A549 (cell line): ENCODE data around the gene MLLT10. TPM values are rescaled to one million over a fixed set of nuclear protein-coding genes. Genes with fewer than 3 reads are reported as not detected.

ENCODE experiments used
- ATAC-seq, 2 experiments: fragments of 200-7000 bp in 1 of 2; fragments of >200 bp in 1 of 2; cut with Nextera tagmentation in 1 of 2; cut with Tn5 transposase in 1 of 2; 3 replicates each; pipeline versions ENCODE4 v1.8.0 to v1.9.1; 2018 to 2020; ENCODE audit warnings: mild to moderate bottlenecking in 1 of 2, moderate library complexity in 1 of 2
- CTCF ChIA-PET: fragments of 300-600 bp; sonication (Branson Sonifier 250); formaldehyde crosslinking; extraction: SDS; loops from one replicate; lab custom pipeline; 2021; ENCODE audit warnings: antibody characterized with exemption, inconsistent platforms; lab: Yijun Ruan, JAX
- POLR2A ChIA-PET: fragments of 350-600 bp; formaldehyde crosslinking; extraction: SDS; loops from one replicate; lab custom pipeline; 2021; ENCODE audit warnings: antibody characterized with exemption, inconsistent platforms; lab: Yijun Ruan, JAX
- DNase-seq, 2 experiments: peaks; one replicate each; pipeline versions ENCODE4 v3.0.0 to v3.0.0-alpha.2; 2011 to 2016; ENCODE audit warnings: low read depth in 1 of 2, low spot score in 1 of 2
- FAIRE-seq: peaks from 2 replicates; lab custom pipeline; 2011; peaks lifted over from hg19 to GRCh38; lab: Jason Lieb, UNC
- H3K27ac ChIP-seq, 2 experiments: fragments of >200 bp; sonication (Bioruptor Twin); formaldehyde crosslinking; 3 replicates each; pipeline ENCODE4 v1.5.1; 2016 to 2017
- H3K4me1 ChIP-seq: fragments of >200 bp; sonication (Bioruptor Twin); formaldehyde crosslinking; 3 replicates; pipeline ENCODE4 v1.6.1; 2016
- H3K4me2 ChIP-seq: fragments of >200 bp; sonication (Bioruptor Twin); formaldehyde crosslinking; 3 replicates; pipeline ENCODE4 v1.6.1; 2016
- H3K4me3 ChIP-seq: fragments of >200 bp; sonication (Bioruptor Twin); formaldehyde crosslinking; 3 replicates; pipeline ENCODE4 v1.5.1; 2016
- H3K9me3 ChIP-seq: fragments of >200 bp; sonication (Bioruptor Twin); formaldehyde crosslinking; 3 replicates; pipeline ENCODE4 v1.6.1; 2016
- BCL3 ChIP-seq: fragments of >200 bp; sonication (Bioruptor Twin); formaldehyde crosslinking; IDR thresholded peaks from 3 replicates; pipeline ENCODE4 v1.6.1; 2016
- CHD2 ChIP-seq: fragments of 150-350 bp; IDR thresholded peaks from 2 replicates; pipeline ENCODE4 v1.6.1; 2014; ENCODE audit warnings: low read length; ENCODE audit not compliant: partially characterized antibody
- EP300 ChIP-seq, 2 experiments: fragments of >200 bp; sonication (Bioruptor Twin); formaldehyde crosslinking; IDR thresholded peaks; 2 replicates in 1 of 2; 3 replicates in 1 of 2; pipeline ENCODE4 v1.6.1; 2016 to 2017
- HES2 ChIP-seq: fragments of >200 bp; sonication (Bioruptor Twin); formaldehyde crosslinking; IDR thresholded peaks from 2 replicates; pipeline ENCODE4 v1.6.1; 2016
- HOXB5 ChIP-seq: fragments of 250-450 bp; sonication (Bioruptor Pico); IDR thresholded peaks from 2 replicates; pipeline ENCODE4 v1.5.0; 2020; ENCODE audit warnings: mild to moderate bottlenecking, moderate library complexity
- MAX ChIP-seq: IDR thresholded peaks from 2 replicates; pipeline ENCODE4 v1.6.1; 2012
- NPAS2 ChIP-seq: fragments of 250-450 bp; sonication (Bioruptor Pico); IDR thresholded peaks from 2 replicates; pipeline ENCODE4 v1.8.0; 2022; ENCODE audit warnings: mild to moderate bottlenecking, moderate library complexity, borderline replicate concordance
- POLR2AphosphoS2 ChIP-seq: conservative IDR thresholded peaks from 2 replicates; pipeline ENCODE4 v1.6.1; 2012; ENCODE audit warnings: low read length, improper control_type of control experiment, inconsistent platforms
- REST ChIP-seq: fragments of 200-600 bp; sonication (generic); IDR thresholded peaks from 2 replicates; pipeline ENCODE4 v1.6.1; 2016; ENCODE audit warnings: antibody characterized with exemption, mild to moderate bottlenecking, moderate library complexity
- RNF2 ChIP-seq: fragments of 200-600 bp; sonication (generic); IDR thresholded peaks from 2 replicates; pipeline ENCODE4 v1.6.1; 2016; ENCODE audit warnings: low read depth, mild to moderate bottlenecking, antibody characterized with exemption, moderate library complexity, borderline replicate concordance
- SMC3 ChIP-seq: fragments of >200 bp; sonication (Bioruptor Twin); formaldehyde crosslinking; IDR thresholded peaks from 3 replicates; pipeline ENCODE4 v1.6.1; 2018; ENCODE audit warnings: inconsistent platforms
- WGBS: methylation state at CpG from one replicate; pipeline ENCODE4 v1.1.6; 2017; ENCODE audit errors: missing lambda C conversion rate; 5-methylcytosine and 5-hydroxymethylcytosine counted together
- polyA plus RNA-seq, 4 experiments: library from polyadenylated mRNA; depleted of rRNA in 3 of 4; stranded (reverse); fragments of >200 nt; fragmentation: RNase III in 1 of 4; extraction: RNeasy Plus Mini Kit Qiagen cat#74134 plus additional on column Dnase treatment in 1 of 4; gene quantifications; 2 replicates in 3 of 4; 3 replicates in 1 of 4; pipeline ENCODE4 v1.2.3, GENCODE V29; 2011 to 2017

MLLT10 gene
- polyA plus RNA-seq, 2 of the 4 experiments (the other 2 are of a cell fraction), result 41.7 to 54.1 TPM

- no peak overlapping the region for H3K27ac ChIP-seq
- peaks cover 58% of the 10 kb centered on the region for H3K4me1 ChIP-seq
- peak overlapping the region; percentile 41; the same call in 2 of the 3 replicates for H3K4me2 ChIP-seq
- ATAC-seq, result no peak
- WGBS, result 96% methylated on average over 35 of the region's 39 CpGs
- no peaks in the 10 kb centered on the region for H3K9me3 ChIP-seq
- DNase-seq, result no peak
- no peak for FAIRE-seq
- CTCF ChIA-PET, result interaction anchor here (0.6 to 1.6 kb wide), 2 partner anchors 10 to 12 kb away, joined by 3 to 4 read pairs; no protein-coding TSS in a partner anchor
- POLR2A ChIA-PET, result no interaction called here
- no peak overlapping the region for H3K4me3 ChIP-seq
- no peak for TF ChIP-seq MAX
Measured at GRCh38 chr10:21510241-21511094, 23.6 kb upstream of the MLLT10 start.

- WGBS, result 90% methylated on average over 2 of the region's 2 CpGs
- FAIRE-seq (no peak), ATAC-seq (no peak), DNase-seq (no peak)
- POLR2A ChIA-PET, result no interaction called here
- CTCF ChIA-PET, result interaction anchor here (0.6 kb wide), 1 partner anchor 10 kb away, joined by 3 read pairs; no protein-coding TSS in a partner anchor
- TF ChIP-seq NPAS2 (no peak), EP300 (IDR thresholded peaks at IDR 0.05) (no peak), HOXB5 (CRISPR knock-in tag) (no peak), RNF2 (no peak), BCL3 (no peak), SMC3 (no peak), POLR2AphosphoS2 (no peak), CHD2 (no peak), REST (no peak)
- Histone ChIP-seq H3K4me3 (no peak overlapping the region), H3K4me2 (peak overlapping the region; percentile 41), H3K4me1 (peaks cover 56% of the 10 kb centered on the region), H3K27ac (no peak overlapping the region), H3K9me3 (no peaks in the 10 kb centered on the region)
Measured at GRCh38 chr10:21511095-21511570, 22.9 kb upstream of the MLLT10 start.

- Histone ChIP-seq H3K4me1 (peaks cover 51% of the 10 kb centered on the region), H3K4me3 (no peak overlapping the region), H3K9me3 (no peaks in the 10 kb centered on the region), H3K27ac (no peak overlapping the region), H3K4me2 (peak overlapping the region; percentile 41)
- CTCF ChIA-PET, result interaction anchor here (0.6 to 1.1 kb wide), 2 partner anchors 15 to 17 kb away, joined by 3 to 4 read pairs; no protein-coding TSS in a partner anchor
- 83% methylated on average over 3 of the region's 3 CpGs for WGBS
- TF ChIP-seq HES2, result no peak
- POLR2A ChIA-PET, result no interaction called here
- no peak for FAIRE-seq
- no peak for ATAC-seq
- DNase-seq, result no peak
Measured at GRCh38 chr10:21511946-21512572, 22.0 kb upstream of the MLLT10 start.
